ENCODE results near the gene CHST11. TPM values are rescaled to one million over a fixed set of nuclear protein-coding genes. Genes with fewer than 3 reads are reported as not detected.

Gene CHST11
- total RNA-seq, 1 donor, result 8.2 TPM

- no peak overlapping the region for H3K4me3 ChIP-seq (ENCODE audit: low read depth, low read length)
- DNase-seq (ENCODE audit: low read depth), result no peak
- TF ChIP-seq CTCF (IDR thresholded peaks at IDR 0.05; ENCODE audit: insufficient read depth, low read depth, low read length), result no peak
Measured at GRCh38 chr12:104436790-104437189, 20.0 kb upstream of the CHST11 start.

- no peak overlapping the region for H3K4me3 ChIP-seq (ENCODE audit: low read depth, low read length)
- no peak for TF ChIP-seq CTCF (IDR thresholded peaks at IDR 0.05; ENCODE audit: insufficient read depth, low read depth, low read length)
- DNase-seq (ENCODE audit: low read depth), result no peak
Measured at GRCh38 chr12:104438134-104438533, 18.6 kb upstream of the CHST11 start.

GRCh38 chr12:104439137-104439536 lies 17.6 kb upstream of the CHST11 start:
- TF ChIP-seq CTCF (IDR thresholded peaks at IDR 0.05; ENCODE audit: insufficient read depth, low read depth, low read length), result no peak
- DNase-seq (ENCODE audit: low read depth), result no peak
- no peak overlapping the region for H3K4me3 ChIP-seq (ENCODE audit: low read depth, low read length)

GRCh38 chr12:104443008-104443407 lies 13.7 kb upstream of the CHST11 start:
- H3K4me3 ChIP-seq (ENCODE audit: low read depth, low read length), result no peak overlapping the region
- no peak for TF ChIP-seq CTCF (IDR thresholded peaks at IDR 0.05; ENCODE audit: insufficient read depth, low read depth, low read length)
- DNase-seq (ENCODE audit: low read depth), result no peak

GRCh38 chr12:104446646-104447421 lies 9.9 kb upstream of the CHST11 start:
- H3K4me3 ChIP-seq (ENCODE audit: low read depth, low read length), result no peak overlapping the region
- no peak for DNase-seq (ENCODE audit: low read depth)
- no peak for TF ChIP-seq CTCF (IDR thresholded peaks at IDR 0.05; ENCODE audit: insufficient read depth, low read depth, low read length)

GRCh38 chr12:104448031-104448430 lies 8.7 kb upstream of the CHST11 start:
- no peak for TF ChIP-seq CTCF (IDR thresholded peaks at IDR 0.05; ENCODE audit: insufficient read depth, low read depth, low read length)
- no peak overlapping the region for H3K4me3 ChIP-seq (ENCODE audit: low read depth, low read length)
- DNase-seq (ENCODE audit: low read depth), result no peak

GRCh38 chr12:104448451-104448850 lies 8.3 kb upstream of the CHST11 start:
- no peak for DNase-seq (ENCODE audit: low read depth)
- TF ChIP-seq CTCF (IDR thresholded peaks at IDR 0.05; ENCODE audit: insufficient read depth, low read depth, low read length), result no peak
- no peak overlapping the region for H3K4me3 ChIP-seq (ENCODE audit: low read depth, low read length)

All from fibroblast of villous mesenchyme (primary cell).